Measurements from ENCODE around the gene IL1R2.
A peak's percentile ranks its signal among the peaks of the same experiment; 100 is the strongest.

The IL1R2 gene

GRCh38 chr2:101951296-101951695 lies 40.5 kb upstream of the IL1R2 start:
- H3K4me3 ChIP-seq (ENCODE audit: low read depth, low read length) = no peak overlapping the region
- in situ Hi-C loops (cut with HindIII; ENCODE audit: low sequenced_read_pairs) = no loop called here
- TF ChIP-seq, protein P1, sequence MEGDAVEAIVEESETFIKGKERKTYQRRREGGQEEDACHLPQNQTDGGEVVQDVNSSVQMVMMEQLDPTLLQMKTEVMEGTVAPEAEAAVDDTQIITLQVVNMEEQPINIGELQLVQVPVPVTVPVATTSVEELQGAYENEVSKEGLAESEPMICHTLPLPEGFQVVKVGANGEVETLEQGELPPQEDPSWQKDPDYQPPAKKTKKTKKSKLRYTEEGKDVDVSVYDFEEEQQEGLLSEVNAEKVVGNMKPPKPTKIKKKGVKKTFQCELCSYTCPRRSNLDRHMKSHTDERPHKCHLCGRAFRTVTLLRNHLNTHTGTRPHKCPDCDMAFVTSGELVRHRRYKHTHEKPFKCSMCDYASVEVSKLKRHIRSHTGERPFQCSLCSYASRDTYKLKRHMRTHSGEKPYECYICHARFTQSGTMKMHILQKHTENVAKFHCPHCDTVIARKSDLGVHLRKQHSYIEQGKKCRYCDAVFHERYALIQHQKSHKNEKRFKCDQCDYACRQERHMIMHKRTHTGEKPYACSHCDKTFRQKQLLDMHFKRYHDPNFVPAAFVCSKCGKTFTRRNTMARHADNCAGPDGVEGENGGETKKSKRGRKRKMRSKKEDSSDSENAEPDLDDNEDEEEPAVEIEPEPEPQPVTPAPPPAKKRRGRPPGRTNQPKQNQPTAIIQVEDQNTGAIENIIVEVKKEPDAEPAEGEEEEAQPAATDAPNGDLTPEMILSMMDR (IDR thresholded peaks at IDR 0.05; ENCODE audit: low read depth, low read length, missing control alignments) = no peak
- no peak for DNase-seq (ENCODE audit: low read depth)

DNA sequence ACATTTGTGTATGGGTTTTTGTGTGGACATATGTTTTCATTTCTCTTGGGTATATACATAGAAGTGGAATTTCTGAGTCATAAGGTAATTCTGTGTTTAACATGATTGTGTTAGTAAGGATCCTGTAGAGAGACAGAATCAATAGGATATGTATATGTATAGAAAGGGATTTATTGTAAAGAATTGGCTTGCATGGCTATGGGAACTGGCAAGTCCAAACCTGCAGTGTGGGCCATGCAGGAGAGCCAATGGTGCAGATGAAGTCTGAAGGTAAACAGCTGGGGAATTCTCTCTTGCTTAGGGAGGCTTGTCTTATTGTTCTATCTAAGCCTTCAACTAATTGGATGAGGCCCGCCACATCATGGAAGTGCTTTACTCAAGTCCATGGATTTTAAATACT lies 39.2 kb upstream of the IL1R2 start:
- in situ Hi-C loops (cut with HindIII; ENCODE audit: low sequenced_read_pairs) = no loop called here
- TF ChIP-seq, protein P1 (IDR thresholded peaks at IDR 0.05; ENCODE audit: low read depth, low read length, missing control alignments) = no peak
- no peak overlapping the region for H3K4me3 ChIP-seq (ENCODE audit: low read depth, low read length)
- no peak for DNase-seq (ENCODE audit: low read depth)

- in situ Hi-C loops (cut with HindIII; ENCODE audit: low sequenced_read_pairs) = no loop called here
- H3K4me3 ChIP-seq (ENCODE audit: low read depth, low read length) = no peak overlapping the region
- TF ChIP-seq, protein P1 (IDR thresholded peaks at IDR 0.05; ENCODE audit: low read depth, low read length, missing control alignments) = no peak
- DNase-seq (ENCODE audit: low read depth) = no peak
Observed at GRCh38 chr2:101956465-101957438, 35.0 kb upstream of the IL1R2 start.

DNA sequence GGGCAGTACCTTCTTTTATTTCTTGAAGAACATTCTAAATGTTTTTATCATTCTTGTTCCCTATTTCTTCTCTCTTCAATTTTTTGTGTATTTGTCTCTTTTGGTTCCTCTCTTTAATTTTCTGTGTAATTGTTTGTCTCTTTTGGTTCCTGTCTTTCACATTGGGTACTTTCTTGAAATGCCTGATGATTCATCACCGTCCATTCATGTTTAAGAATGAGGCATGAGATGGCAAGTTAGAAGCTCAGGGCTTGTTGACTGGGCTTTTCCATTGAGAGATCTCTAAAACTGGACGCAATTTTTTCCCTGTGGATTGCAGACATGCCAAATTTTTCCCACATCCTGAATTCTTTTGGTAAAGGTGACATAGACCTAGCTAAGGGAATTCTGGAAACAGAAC lies 33.7 kb upstream of the IL1R2 start:
- no peak for DNase-seq (ENCODE audit: low read depth)
- in situ Hi-C loops (cut with HindIII; ENCODE audit: low sequenced_read_pairs) = no loop called here

DNA sequence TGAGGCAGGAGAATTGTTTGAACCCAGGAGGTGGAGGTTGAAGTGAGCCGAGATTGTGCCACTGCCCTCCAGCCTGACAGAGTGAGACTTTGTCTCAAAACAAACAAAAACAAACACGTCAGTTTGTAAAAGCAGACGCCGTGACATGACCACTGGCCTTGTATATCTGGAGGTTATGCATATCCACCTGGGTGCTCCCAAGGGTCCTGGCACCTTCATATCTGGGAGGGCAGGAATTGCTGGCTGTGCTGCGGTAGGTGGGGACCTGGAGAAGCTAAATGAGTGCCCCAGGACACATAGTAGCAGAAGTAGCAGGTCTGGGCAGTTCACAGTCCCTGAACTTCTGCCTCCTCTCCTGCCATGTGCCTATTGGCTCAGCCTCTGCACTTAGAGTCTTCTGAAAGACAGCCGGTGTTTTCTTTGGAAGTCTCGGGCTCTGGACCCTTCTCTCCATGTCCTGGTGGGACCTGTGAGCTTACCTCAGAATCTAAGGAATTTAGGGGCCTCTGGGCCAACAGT lies 30.9 kb upstream of the IL1R2 start:
- TF ChIP-seq, protein P1 (IDR thresholded peaks at IDR 0.05; ENCODE audit: low read depth, low read length, missing control alignments) = no peak
- H3K4me3 ChIP-seq (ENCODE audit: low read depth, low read length) = no peak overlapping the region
- in situ Hi-C loops (cut with HindIII; ENCODE audit: low sequenced_read_pairs) = no loop called here
- DNase-seq (ENCODE audit: low read depth) = no peak

More for the DNA sequence above, 33.7 kb upstream of the IL1R2 start:
- TF ChIP-seq, protein P1 (IDR thresholded peaks at IDR 0.05; ENCODE audit: low read depth, low read length, missing control alignments) = no peak
- H3K4me3 ChIP-seq (ENCODE audit: low read depth, low read length) = no peak overlapping the region

DNA sequence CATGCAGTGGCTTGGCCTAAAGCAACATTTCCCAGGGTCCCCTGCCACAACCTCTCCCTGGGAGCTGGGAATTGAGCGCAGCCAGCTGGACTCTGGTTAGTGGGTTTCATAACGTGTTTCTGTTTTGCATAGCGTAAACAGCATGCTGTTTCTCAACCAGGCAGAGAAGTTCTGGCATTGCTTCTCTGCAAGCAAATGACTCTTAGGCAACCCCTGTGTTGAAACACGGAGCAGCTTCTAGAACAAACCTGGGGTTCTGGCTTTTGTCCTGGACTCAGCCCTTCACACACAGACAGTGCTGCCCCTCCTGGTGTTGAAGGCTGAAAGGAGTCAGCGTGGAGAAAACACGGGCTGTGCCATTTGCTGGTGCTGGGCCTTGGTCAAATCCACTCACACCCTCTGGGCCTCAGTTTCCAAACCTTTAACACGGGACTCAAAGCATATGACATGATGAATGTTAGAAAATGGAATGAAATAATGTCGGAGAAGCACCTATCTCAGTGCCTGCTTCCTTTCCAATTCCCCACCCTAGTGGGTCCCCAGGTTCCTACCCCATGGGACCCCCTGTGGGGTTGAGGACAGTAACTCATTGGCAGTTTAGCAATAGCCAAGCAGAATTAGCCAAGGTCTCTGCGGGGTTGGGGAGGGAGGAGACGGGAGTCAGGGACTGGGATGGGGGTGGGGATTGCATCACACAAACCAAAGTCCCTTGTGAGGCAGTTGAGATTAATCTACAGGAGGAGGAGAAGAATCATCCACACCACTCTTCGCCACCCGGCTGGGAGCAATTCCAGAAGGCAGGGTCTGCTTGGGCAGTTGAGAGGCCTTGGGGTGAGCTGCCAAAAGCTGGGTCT lies 30.2 kb upstream of the IL1R2 start:
- in situ Hi-C loops (cut with HindIII; ENCODE audit: low sequenced_read_pairs) = no loop called here
- H3K4me3 ChIP-seq (ENCODE audit: low read depth, low read length) = no peak overlapping the region
- TF ChIP-seq, protein P1 (IDR thresholded peaks at IDR 0.05; ENCODE audit: low read depth, low read length, missing control alignments) = peak; percentile 51
- peak; percentile 100 for DNase-seq (ENCODE audit: low read depth)

Measured in astrocyte of the cerebellum (primary cell).